Measurements from ENCODE around the gene TBC1D3L. TPM values are rescaled to one million over a fixed set of nuclear protein-coding genes. Genes with fewer than 3 reads are reported as not detected.
"Not testable (repeated sequence)": the region's sequence is repeated elsewhere in the genome, so short reads cannot be mapped to it uniquely, and the experiment has no call there.

Gene TBC1D3L
- total RNA-seq = 3.7 and 9.0 TPM in 2 replicates

GRCh38 chr17:37988960-37989359, at the start of gene TBC1D3L:
Gene TBC1D3L, minus strand, starts transcription at chr17:37989060. Its CDS starts 1,540 bp downstream, at chr17:37987520.
- not testable (repeated sequence) for DNase-seq (ENCODE audit: extremely low read depth, low read depth, low spot score)

DNA sequence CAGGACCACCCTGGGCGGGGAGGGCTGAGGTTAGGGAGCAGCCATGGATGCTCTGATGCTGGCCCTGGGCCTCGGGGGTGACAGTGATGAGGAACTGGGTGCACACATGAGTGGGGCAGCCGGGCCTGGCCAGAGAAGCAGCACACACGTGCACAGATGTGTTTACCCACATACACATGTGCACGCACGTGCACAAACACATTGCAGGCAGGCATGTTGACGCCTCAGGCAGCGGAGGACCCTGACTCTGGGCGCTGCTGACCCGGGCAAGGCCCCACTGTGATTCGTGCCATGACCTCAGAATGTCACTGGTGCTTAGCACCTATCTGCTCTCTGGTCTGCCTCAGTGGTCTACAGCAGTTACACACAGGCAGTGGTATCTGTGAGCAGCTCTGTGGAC, 14.8 kb upstream of the TBC1D3L start, which contains the start of gene TBC1D3D:
Gene TBC1D3D, plus strand, starts transcription at position 301 of the 400 bp plus-strand sequence. CDS start 1,585 bp downstream, outside the sequence.
- not testable (repeated sequence) for DNase-seq (ENCODE audit: extremely low read depth, low read depth, low spot score)

Other genes with a start within 250 kb of the TBC1D3L start
- 0.99 and 6.1 TPM in 2 replicates for gene HNF1B, start 244.0 kb downstream of the TBC1D3L start, total RNA-seq
- gene TBC1D3K, start 64.6 kb downstream of the TBC1D3L start, total RNA-seq = 0.06 TPM in 1 of 2 replicates, not detected in the other
- gene TBC1D3D, start 14.9 kb upstream of the TBC1D3L start, total RNA-seq = 0.53 and 3.0 TPM in 2 replicates
- gene TBC1D3C, start 79.6 kb upstream of the TBC1D3L start, total RNA-seq = not detected in 2 replicates
- not detected in 2 replicates for gene TBC1D3E, start 138.9 kb upstream of the TBC1D3L start, total RNA-seq
- gene TBC1D3, start 203.5 kb upstream of the TBC1D3L start, total RNA-seq = not detected in 2 replicates